Glomerular visceral epithelial cell (primary cell): Measurements from ENCODE around the gene GADL1.

Experiments
- DNase-seq: peaks from one replicate; pipeline ENCODE4 v3.0.0-alpha.2; 2016; ENCODE audit errors: extremely low spot score

The GADL1 gene

DNA sequence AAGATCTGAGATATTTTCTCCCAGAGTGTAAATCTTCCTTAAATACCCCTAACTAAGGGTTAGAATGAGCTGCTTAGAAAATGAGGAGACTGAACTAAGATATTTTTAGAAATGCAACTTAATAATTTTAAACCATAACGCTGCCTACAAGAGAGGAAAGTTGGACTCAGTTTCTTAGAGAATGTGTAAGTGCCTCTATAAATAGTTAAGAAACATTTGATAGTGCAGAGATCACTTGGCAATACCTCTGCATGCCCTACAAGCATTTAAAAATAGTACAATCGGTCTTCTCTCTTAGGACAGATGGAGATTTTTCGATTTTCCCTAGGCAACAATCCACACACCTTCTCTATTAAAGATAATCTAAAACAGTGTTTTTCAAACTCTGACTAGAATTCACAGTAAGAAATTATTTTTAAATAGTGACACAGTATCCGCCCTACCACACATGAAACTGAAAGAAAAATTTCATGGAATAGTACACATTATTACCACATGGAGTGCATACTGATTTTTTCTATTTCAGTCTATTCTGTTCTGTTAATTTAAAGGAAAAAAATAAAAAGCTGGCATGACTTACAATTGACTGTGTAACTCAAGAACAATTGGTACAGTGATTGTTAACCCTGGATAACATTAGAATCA is 83.2 kb downstream of the GADL1 start:
- DNase-seq: no peak

DNA sequence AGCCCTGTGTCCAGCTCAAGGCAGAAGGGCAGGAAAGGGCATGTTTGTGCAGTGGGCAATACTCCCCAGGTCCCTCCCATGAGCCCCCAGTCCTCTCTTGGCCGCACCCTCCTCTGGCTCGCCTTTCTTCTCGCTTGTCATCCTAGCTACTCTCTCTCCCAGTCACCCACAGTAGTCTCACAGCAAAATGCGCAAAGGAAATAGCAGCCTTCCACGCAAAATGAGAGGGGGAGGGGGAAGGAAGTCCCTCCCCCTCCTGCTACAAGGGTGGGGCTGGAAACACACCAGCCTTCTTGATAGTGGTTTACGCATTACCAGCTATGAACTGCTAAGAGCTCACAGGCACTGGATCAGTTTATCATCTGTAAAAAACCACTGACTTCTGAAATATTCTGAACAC is 83.8 kb downstream of the GADL1 start:
- no peak for DNase-seq

DNA sequence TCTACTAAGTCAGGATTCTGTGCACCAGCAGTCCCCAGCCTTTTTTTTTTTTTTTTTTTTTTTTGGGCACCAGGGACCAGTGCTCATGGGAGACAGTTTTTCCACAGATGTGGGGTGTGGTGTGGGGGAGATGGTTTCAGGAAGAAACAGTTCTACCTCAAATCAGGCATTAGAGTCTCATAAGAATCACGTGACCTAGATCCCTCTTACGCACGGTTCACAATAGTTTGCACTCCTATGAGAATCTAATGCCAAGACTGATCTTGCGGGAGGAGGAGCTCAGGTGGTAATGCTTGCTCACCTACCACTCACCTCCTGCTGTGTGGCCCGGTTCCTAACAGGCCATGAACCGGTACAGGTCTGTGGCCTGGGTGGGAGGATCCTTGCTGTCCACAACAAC is 88.8 kb downstream of the GADL1 start:
- no peak for DNase-seq

DNA sequence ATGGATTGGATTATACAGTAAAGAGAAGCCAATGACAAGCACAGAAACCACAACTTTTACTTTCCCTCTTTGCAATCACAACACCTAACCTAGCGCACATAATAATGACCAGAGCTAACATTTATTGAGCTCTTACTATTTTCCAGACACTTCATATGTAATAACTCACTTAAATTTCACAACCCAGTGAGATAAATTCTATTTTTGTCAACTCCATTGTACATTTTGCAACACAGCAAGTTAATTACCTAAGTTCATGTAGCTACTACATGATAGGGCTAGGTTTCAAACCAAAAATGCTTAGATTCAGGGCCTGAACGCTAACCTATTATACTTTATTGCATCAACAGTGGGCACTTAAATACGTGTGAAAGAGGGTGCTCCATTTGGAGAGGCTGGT is 89.5 kb downstream of the GADL1 start:
- no peak for DNase-seq

DNA sequence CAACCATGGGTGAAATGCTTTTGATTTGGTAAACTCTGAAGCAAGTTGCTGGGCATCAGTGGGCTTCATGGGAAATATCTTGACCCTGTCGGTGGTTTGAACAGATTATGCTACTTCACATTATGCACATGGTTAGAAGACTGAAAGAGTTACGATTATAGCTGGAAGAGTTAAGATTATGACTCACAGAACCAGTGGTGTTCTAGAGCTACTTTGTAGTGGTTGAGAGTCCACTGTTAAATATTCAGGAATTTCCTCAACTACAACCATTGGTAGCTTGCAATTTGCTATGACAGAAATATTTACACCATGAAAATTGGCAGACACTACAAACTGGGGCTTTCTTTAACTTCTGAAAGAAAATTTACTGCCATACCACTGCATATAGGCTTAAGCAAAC is 99.3 kb downstream of the GADL1 start:
- no peak for DNase-seq

DNA sequence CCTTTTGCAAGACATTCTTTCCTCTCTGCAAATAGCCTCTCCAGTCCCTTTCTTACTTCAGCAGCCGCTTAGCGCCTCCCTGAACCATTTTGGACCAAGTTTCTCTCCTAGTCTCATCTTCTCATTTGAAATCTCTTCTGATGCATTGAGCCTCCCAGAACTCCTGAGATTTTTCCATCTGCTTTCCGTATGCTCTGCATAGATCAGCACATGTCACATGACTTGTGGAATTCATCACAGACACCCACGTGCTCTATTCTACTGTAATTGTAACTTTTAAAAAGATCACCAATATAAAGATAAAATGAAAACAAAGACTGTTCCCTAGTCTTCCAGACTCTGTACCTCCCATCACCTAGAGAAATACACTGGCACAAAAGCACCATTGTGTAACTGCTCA is 100.7 kb downstream of the GADL1 start:
- DNase-seq: no peak

DNA sequence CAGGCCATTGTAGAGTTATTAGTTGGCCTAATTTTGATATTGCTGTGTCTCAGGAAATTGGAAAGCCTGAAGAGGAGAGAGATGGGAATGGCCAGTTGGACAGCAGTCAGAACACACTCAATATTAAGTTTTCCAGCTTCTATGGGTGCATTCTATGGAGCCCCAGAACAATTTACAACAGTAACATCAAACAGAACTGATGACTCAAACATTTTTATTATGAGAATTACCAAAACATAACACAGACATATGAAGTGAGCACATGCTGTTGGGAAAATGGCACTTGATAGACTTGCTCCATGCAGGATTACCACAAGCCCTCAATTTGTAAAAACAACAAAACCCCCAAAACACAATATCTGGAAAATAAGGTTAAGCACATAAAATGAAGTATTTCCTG is 104.3 kb downstream of the GADL1 start:
- no peak for DNase-seq

DNA sequence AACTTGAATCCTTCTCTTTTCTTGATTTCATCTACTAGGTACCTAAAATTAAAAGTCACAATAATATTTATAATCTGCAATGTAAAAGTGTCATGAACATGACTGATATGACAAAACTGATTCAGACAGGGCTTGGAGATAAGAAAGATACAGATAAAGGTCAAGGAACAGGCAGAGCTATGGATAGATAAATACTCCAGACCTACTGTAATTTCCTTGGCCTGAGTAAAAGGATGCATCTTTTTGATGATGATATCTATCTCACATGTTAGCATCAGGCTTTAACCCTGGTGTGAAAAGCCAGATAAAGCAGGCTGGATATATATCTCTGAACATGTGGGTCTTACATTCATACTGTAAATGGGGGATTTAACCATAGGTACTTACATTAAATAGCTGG is 108.1 kb downstream of the GADL1 start:
- no peak for DNase-seq

DNA sequence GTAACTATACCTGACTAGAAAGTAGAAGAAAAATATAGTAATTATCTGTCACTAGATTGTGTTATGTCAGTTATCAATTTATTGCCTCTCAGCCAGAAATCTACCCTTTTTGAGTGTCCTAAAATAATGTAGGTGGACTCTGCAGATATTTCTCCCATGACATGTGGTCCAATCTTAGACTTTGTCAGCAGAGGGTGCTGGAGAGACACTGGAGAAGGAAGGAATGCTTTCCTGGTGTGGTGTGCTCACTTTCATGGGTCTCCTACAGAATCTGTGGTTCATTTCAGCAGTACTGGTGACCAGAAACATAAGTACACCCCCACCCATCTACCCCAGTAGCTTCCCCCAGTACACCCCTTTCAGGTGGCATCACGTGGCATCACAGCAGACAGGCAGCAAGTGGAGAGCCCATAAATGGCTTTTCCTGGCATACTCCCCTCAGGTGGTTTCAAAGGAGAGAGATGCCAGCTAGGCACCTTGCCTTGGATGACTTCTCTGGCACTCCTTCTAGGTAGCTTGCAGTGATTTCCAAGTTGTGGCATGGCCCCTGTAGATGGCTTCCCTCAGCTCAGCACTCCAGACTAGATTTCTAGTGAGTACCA is 114.7 kb downstream of the GADL1 start:
- DNase-seq: peak; percentile 19

DNA sequence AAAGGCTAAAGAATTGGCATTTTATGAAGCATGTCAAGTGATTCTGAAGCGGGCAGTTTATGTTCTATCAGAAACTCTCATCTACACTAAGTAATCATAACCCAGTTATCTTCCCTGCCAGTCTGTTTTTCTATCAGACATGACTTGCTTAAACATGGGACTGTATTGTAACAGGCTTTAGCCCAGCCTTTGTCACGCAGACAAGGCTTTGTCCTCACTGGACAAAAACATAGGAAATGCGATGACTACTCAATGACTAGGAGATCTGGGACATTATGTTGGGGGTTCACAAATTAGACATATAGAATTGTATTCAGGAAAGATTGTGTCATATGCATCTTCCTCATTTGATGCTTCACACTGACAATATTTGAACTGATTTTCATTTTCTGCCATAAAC is 115.5 kb downstream of the GADL1 start:
- DNase-seq: no peak

DNA sequence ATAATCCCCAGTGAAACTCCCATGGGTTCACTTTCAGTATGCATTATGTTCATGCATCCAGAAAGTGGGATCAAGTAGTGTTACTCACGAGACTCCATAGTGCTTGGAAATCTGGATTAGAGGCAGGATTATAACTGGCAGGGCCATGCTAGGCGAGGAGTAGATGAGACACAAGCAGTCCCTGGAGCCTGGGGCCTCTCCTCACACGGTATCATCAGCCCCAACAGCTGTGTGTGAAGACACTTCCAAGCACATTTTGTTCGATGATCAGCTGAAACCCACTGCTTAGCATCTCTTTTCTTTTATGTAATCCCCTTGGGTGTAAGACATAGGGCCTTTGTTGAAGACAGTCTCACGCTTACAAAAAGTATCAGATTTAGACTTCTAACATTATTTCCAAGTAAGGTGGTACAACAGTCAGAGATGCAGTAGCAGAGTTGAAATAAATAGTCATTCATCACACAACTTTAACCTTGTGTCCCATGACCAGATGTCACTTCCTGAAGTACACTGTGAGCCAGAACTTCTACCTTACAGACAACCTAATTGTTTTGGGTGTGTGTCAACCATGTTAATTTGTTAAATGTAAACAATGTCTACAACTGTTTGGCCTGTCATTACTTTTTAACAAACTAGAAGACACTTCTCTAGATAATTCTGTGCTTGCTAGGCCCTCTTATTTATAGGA is 116.9 kb downstream of the GADL1 start:
- DNase-seq: no peak

DNA sequence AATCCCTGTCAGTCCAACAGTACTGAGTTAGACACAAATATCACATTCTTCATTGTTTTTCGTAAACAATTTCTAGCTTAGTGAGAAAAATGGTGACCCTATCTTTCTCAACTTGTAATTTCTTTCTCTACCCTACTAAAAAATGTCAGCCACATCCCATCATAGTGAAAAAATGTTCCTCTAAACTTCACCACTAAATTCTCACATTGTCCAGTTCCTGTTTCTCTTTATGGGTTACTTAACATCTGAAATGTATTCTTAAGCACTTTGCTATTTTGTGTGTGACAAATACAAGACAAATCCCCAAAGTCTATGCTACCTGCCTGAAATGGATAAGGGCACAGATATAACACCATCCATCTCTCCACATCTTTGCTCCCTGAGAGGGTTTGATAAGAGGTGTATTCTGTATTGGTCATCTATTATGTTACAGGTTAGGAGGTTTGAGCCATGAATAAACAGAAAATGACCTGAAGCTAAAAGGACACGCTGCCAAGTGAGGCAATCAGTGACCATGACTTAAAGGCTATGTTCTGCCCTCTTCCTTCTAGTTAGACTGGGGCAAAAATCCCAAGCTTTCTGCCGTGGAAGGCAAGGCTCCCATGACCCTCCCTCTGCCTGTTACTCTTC is 118.2 kb downstream of the GADL1 start:
- DNase-seq: no peak

DNA sequence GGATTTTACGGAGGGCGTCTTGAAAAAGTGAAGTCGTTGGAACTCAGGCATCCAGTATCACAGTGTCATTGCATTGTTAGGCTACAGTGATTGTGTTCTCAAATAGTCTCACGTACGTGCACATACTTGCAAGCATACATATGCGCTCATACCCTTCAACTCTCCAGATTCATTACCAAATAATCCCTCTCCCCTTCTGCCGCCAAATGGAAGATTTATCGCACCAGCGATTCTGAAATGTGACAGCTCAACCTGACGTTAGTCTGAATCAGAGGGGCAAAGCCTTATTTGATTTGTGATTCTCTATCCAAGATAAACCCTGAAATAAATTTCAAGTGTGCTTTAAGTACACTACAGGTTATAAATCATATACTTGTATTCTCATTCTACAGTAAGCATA is 119.4 kb downstream of the GADL1 start:
- DNase-seq: peak; percentile 46

DNA sequence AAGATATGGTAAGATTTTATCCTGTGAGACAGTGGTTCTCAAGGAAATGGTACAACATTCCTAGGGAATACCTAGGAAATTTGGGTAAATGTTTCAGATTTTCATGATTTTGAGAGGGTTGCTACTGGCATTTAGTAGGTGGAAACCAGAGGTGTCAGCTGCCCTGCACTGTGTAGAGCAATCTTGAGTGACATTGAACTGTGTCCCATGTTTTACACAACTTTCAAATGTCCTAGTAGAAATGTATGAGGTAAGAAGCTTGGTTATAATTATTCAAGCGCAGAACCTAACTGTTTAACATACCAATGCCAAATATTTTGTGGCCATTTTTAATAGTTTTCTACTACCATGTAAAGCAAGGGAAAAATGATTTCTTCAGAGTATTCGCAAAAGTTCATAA is 120.4 kb downstream of the GADL1 start:
- DNase-seq: no peak

DNA sequence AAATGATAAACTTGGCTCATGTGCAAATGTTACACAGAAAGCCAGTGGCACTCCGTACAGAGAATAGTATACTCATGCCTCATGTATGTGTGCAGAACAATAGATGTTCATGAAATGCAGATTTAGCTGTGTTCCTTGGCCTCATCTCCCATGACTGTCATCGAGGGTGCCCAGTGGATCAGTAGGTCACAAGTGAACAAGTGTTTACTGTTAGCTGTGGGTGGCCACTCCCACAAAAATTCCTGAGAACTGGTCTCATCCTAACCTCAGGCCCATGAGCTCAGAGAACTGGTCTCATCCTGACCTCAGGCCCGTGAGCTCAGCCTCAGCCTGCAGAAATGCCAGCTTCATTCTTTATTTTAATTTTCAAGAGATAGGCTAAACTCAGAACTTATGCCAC is 124.1 kb downstream of the GADL1 start:
- peak; percentile 85 for DNase-seq

DNA sequence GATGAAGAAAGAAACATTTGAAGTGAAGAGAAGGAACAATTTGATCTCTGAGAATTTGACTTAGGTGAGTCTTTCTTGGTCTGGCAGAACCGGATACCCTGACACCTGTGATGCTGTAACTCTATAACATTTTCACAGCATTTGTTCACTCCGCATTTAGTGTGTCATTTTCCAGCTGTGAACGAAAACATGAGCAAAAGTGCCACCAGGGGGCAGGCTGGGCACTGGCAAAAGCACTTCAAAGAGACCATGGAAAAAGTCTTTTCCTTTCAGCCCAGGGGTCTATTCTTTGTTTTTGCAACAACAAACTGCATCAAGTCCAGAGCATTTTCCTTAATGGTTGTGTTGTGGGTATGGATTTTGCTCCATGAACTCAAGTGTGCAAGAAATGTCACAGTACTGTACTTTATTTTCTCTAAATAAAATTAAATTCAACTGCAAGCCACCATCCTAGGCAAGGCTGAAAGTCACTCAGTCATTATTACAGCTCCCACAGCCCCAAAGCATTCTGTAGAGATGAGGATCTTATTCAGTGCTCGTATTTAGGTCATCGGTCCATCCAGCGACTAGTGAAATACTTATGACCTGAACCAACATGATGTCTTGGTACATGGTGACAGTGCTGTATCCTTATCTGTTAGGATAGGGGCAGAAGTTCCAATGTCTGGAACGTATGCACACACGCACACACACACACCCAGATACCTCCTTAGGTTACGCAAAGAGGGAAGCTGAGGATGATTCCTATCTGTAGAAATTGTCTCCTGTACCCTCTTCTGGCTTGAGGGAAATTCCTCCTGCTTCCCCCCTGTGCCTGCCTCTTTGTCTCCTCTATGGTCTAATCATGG is 125.5 kb downstream of the GADL1 start:
- peak; percentile 56 for DNase-seq

DNA sequence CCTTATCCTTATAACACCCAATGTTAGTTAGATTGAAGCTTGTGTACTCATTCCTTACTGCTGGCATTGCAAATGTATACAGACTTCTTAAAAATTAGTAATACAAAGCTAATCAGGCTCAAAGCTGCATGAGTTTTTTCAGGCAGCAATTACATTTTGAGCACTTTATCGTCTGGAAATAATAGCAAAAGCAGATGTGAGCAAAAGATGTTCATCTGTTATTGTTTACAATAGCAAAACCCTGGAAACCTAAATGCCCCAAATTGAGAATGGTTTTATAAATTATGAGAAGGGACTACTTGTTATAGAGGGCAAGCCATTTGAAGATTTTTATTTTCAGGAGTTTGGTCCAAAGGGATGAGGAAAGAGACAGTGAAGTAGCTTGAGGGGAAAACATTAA is 126.4 kb downstream of the GADL1 start:
- DNase-seq: no peak

DNA sequence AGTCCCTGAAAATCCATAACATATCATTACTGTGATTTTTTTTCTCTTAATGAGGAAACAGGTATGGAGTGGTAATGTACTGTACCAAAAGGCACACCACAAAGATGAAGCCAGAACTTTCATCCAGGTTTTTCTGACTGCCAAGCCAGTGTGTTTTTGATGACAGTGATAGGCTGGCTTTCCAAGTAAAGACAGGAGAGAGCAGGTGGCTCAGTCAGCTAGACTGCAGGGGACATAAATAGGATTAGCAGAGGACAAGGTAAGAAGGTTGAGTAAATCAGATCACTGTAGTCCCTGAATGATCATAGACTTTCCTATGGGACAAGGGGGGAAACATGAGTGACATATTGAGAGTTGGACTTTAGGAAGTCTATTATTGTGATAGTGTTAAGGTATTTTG is 127.9 kb downstream of the GADL1 start:
- no peak for DNase-seq

DNA sequence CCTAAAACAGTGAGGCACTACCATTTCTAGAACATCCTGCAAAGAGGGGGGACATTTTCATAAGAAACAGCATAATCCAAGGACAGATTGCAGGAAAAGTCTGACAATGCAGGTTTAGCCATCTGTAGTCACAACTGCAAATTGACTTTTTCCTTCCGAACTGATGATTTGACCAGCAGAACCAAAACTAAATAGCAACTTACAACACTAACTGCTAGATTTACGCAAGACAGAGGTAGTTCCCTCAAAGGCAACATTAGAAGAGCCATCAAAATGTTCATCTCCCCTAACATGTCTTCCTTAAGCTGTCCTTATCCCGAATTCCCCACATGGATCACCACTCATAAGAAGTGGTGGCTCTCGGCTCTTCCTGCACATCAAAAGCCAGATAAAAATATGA is 129.6 kb downstream of the GADL1 start:
- no peak for DNase-seq

DNA sequence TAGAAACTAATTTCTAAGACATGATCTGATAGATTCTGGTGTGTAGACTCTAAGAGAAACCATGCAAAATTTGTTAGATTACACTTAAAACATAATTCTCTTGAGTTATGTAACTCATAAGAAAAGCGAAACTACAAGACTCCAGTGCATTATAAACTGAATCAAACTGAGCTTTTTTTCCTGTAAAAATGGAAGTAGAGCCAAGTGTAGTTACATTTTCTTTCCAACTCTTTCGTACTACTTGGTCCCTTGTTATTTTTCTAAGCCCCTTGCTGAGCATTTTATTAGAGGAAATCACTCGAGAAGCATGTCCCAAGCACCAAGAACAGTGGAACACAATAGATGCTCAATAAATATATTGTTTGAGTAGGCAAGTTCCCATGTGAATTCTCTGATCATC is 130.2 kb downstream of the GADL1 start:
- DNase-seq: no peak

DNA sequence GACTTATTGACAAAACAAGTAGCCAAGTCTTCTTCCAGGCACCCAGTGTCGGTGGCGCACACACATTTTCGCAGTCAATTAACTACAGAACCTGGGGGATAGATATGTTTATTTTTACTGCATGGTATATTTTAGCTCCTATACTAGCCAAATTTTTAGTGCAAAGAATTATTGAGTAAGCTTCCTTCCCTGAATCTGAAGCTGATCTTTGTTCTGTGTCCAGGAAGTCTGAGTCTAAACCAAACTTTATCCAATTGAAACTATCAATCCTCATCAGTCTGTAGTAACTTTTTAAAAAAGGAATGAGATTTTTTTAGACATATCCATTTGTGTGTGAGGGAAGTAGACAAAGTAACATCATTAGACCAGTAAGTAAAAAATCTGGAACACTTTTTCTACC is 133.1 kb downstream of the GADL1 start:
- no peak for DNase-seq

DNA sequence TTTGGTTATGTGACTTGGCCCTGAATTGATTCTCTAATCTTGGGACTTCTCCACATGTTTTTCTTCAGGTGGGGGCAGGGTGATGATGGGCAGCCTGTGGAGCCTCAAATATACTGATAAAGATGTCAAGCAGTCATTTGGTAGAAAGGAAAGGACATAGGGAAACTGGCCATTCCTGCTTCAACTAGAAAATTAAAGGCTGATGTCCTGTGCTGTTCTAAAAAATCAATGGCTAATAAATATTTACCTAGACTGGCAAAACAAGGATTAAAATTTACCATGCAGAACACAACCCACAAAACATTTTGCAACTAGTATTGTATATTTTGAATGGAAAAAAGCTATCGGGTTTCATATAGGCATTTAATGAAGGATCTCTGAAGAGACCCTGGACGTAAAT is 133.7 kb downstream of the GADL1 start:
- DNase-seq: no peak
